ENCODE data around the gene ABCB9.

ABCB9 gene

GRCh38 chr12:122963941-122964265, 2.4 kb downstream of the ABCB9 start:
- DNase-seq (ENCODE audit: low read depth) = no peak

- no peak for DNase-seq (ENCODE audit: low read depth)
Observed at GRCh38 chr12:122961531-122962329, 4.5 kb downstream of the ABCB9 start.

GRCh38 chr12:122960193-122960569, 6.1 kb downstream of the ABCB9 start:
- DNase-seq (ENCODE audit: low read depth) = no peak

- DNase-seq (ENCODE audit: low read depth) = no peak
Observed at GRCh38 chr12:122959566-122960192, 6.6 kb downstream of the ABCB9 start.

GRCh38 chr12:122958198-122958888, 7.9 kb downstream of the ABCB9 start:
- DNase-seq (ENCODE audit: low read depth) = no peak

GRCh38 chr12:122956035-122956434, 10.2 kb downstream of the ABCB9 start:
- DNase-seq (ENCODE audit: low read depth) = no peak

- no peak for DNase-seq (ENCODE audit: low read depth)
Observed at GRCh38 chr12:122955156-122955555, 11.1 kb downstream of the ABCB9 start.

GRCh38 chr12:122951979-122952892, 14.0 kb downstream of the ABCB9 start:
- peak; percentile 83 for DNase-seq (ENCODE audit: low read depth)

- peak; percentile 82 for DNase-seq (ENCODE audit: low read depth)
Observed at GRCh38 chr12:122951406-122951805, 14.9 kb downstream of the ABCB9 start.

GRCh38 chr12:122949816-122950675, 16.2 kb downstream of the ABCB9 start:
- DNase-seq (ENCODE audit: low read depth) = no peak

GRCh38 chr12:122949405-122949804, 16.9 kb downstream of the ABCB9 start:
- no peak for DNase-seq (ENCODE audit: low read depth)

GRCh38 chr12:122948605-122949004, 17.7 kb downstream of the ABCB9 start:
- no peak for DNase-seq (ENCODE audit: low read depth)

- DNase-seq (ENCODE audit: low read depth) = no peak
Observed at GRCh38 chr12:122947352-122947792, 18.9 kb downstream of the ABCB9 start.

- peak; percentile 100 for DNase-seq (ENCODE audit: low read depth)
Observed at GRCh38 chr12:122946690-122947341, 19.4 kb downstream of the ABCB9 start.

- peak; percentile 78 for DNase-seq (ENCODE audit: low read depth)
Observed at GRCh38 chr12:122944605-122945592, 21.4 kb downstream of the ABCB9 start.

GRCh38 chr12:122943196-122943595, 23.1 kb downstream of the ABCB9 start:
- DNase-seq (ENCODE audit: low read depth) = peak; percentile 50

- peak; percentile 50 for DNase-seq (ENCODE audit: low read depth)
Observed at GRCh38 chr12:122942637-122943036, 23.6 kb downstream of the ABCB9 start.

- DNase-seq (ENCODE audit: low read depth) = peak; percentile 48
Observed at GRCh38 chr12:122941351-122941750, 24.9 kb downstream of the ABCB9 start.

- no peak for DNase-seq (ENCODE audit: low read depth)
Observed at GRCh38 chr12:122939125-122939524, 27.1 kb downstream of the ABCB9 start.

All from ELR (cell line).